ENCODE results near the gene RTEL1. TPM values are rescaled to one million over a fixed set of nuclear protein-coding genes. Genes with fewer than 3 reads are reported as not detected.

RTEL1 gene
- total RNA-seq, 1 experiment from 2014 or later: 43.0 TPM

GRCh38 chr20:63701329-63702035 lies 43.4 kb downstream of the RTEL1 start:
- H3F3A ChIP-seq (ENCODE audit: low read length, unreplicated experiment): no peaks in the 10 kb centered on the region
- no peaks in the 10 kb centered on the region for H3K27me3 ChIP-seq (ENCODE audit: low read length)
- H3K4me2 ChIP-seq (ENCODE audit: low read length): no peak overlapping the region
- no peak overlapping the region for H3K4me3 ChIP-seq (ENCODE audit: low read length)
- H3K9me2 ChIP-seq (replicated peaks; ENCODE audit: low read length): no peaks in the 10 kb centered on the region
- no peak overlapping the region for H2AFZ ChIP-seq (ENCODE audit: low read length)
- peaks cover 43% of the 10 kb centered on the region for H3K4me1 ChIP-seq (ENCODE audit: insufficient read depth, low read length)
- no peak for ATAC-seq
- no peaks in the 10 kb centered on the region for H4K20me1 ChIP-seq (ENCODE audit: low read length)
- no peak overlapping the region for H3K9ac ChIP-seq (ENCODE audit: low read length)
- ChIA-PET CTCF (no interaction called here), POLR2A (ENCODE audit: unreplicated experiment) (interaction anchor here (0.6 kb wide), 2 partner anchors 43 to 163 kb away, joined by 3 to 9 read pairs; partner anchors contain the start of genes RTEL1 and TPD52L2)
- no peak overlapping the region for H3K27ac ChIP-seq (ENCODE audit: low read length)
- peaks cover 27% of the 10 kb centered on the region for H3K79me2 ChIP-seq (ENCODE audit: low read length)
- H3K36me3 ChIP-seq (ENCODE audit: low read depth, low read length): peaks cover 28% of the 10 kb centered on the region
- BruUV-seq (replicated peaks): no TSS peak
- TF ChIP-seq EZH2 (IDR thresholded peaks at IDR 0.05; ENCODE audit: low read length, unreplicated experiment): no peak
- TF ChIP-seq EZH2phosphoT487 (IDR thresholded peaks at IDR 0.05; ENCODE audit: borderline replicate concordance, low read length): no peak
- TF ChIP-seq CTCF (conservative IDR thresholded peaks at IDR 0.05; ENCODE audit: low read depth, low read length): no peak
- intact Hi-C loops (cut with micrococcal nuclease): no loop called here
- no peak for DNase-seq
- H3K9me3 ChIP-seq (ENCODE audit: low read length): no peaks in the 10 kb centered on the region

- Histone ChIP-seq H3K4me3 (ENCODE audit: low read length) (no peak overlapping the region), H3K4me1 (ENCODE audit: insufficient read depth, low read length) (peaks cover 38% of the 10 kb centered on the region), H3K27ac (ENCODE audit: low read length) (no peak overlapping the region), H3K36me3 (ENCODE audit: low read depth, low read length) (peaks cover 28% of the 10 kb centered on the region), H3K27me3 (ENCODE audit: low read length) (no peaks in the 10 kb centered on the region), H3K79me2 (ENCODE audit: low read length) (peaks cover 33% of the 10 kb centered on the region), H3K9me2 (replicated peaks; ENCODE audit: low read length) (no peaks in the 10 kb centered on the region), H3K4me2 (ENCODE audit: low read length) (no peak overlapping the region), H3F3A (ENCODE audit: low read length, unreplicated experiment) (no peaks in the 10 kb centered on the region), H4K20me1 (ENCODE audit: low read length) (no peaks in the 10 kb centered on the region), H3K9ac (ENCODE audit: low read length) (no peak overlapping the region), H3K9me3 (ENCODE audit: low read length) (no peaks in the 10 kb centered on the region), H2AFZ (ENCODE audit: low read length) (no peak overlapping the region)
- TF ChIP-seq CTCF (conservative IDR thresholded peaks at IDR 0.05; ENCODE audit: low read depth, low read length) (no peak), EZH2 (IDR thresholded peaks at IDR 0.05; ENCODE audit: low read length, unreplicated experiment) (no peak), EZH2phosphoT487 (IDR thresholded peaks at IDR 0.05; ENCODE audit: borderline replicate concordance, low read length) (no peak)
- intact Hi-C loops (cut with micrococcal nuclease): no loop called here
- no TSS peak for BruUV-seq (replicated peaks)
- CTCF ChIA-PET: no interaction called here
- no peak for DNase-seq
- POLR2A ChIA-PET (ENCODE audit: unreplicated experiment): interaction anchor here (0.6 kb wide), 1 partner anchor 163 kb away, joined by 9 read pairs; the partner anchor contains the start of gene TPD52L2
- ATAC-seq: no peak
Observed at GRCh38 chr20:63702036-63702665, 44.0 kb downstream of the RTEL1 start.
